ENCODE results near the gene CACNA2D1.
"Not testable (repeated sequence)": the region's sequence is repeated elsewhere in the genome, so short reads cannot be mapped to it uniquely, and the experiment has no call there.

The CACNA2D1 gene

GRCh38 chr7:82395147-82395546 lies 48.4 kb downstream of the CACNA2D1 start:
- no peaks in the 10 kb centered on the region for H3K27me3 ChIP-seq (ENCODE audit: control insufficient read depth, insufficient read depth, low read length, poor library complexity, severe bottlenecking)
- 95% methylated on average over 2 of the region's 4 CpGs; no CpG with 5 or more reads in 1 of the 2 experiments for whole genome bisulfite sequencing, 2 experiments
- no peak overlapping the region for H3K4me3 ChIP-seq (ENCODE audit: insufficient read depth, low read depth, low read length)
- H3K27ac ChIP-seq (ENCODE audit: insufficient read depth, low read depth, low read length, poor library complexity, severe bottlenecking), result no peak overlapping the region
- H3K9me3 ChIP-seq (ENCODE audit: control insufficient read depth, low read length), result no peaks in the 10 kb centered on the region
- no peaks in the 10 kb centered on the region for H3K36me3 ChIP-seq (ENCODE audit: control insufficient read depth, insufficient read depth, low read length)
- no peaks in the 10 kb centered on the region for H3K4me1 ChIP-seq (ENCODE audit: control insufficient read depth, insufficient read depth, low read length)

- Histone ChIP-seq H3K4me1 (ENCODE audit: control insufficient read depth, insufficient read depth, low read length) (no peaks in the 10 kb centered on the region), H3K27me3 (ENCODE audit: control insufficient read depth, insufficient read depth, low read length, poor library complexity, severe bottlenecking) (no peaks in the 10 kb centered on the region), H3K27ac (ENCODE audit: insufficient read depth, low read depth, low read length, poor library complexity, severe bottlenecking) (no peak overlapping the region), H3K36me3 (ENCODE audit: control insufficient read depth, insufficient read depth, low read length) (no peaks in the 10 kb centered on the region), H3K4me3 (ENCODE audit: insufficient read depth, low read depth, low read length) (no peak overlapping the region), H3K9me3 (ENCODE audit: control insufficient read depth, low read length) (no peaks in the 10 kb centered on the region)
- WGBS, 2 experiments, result 90 to 95% methylated on average over 1 of the region's 2 CpGs
Measured at GRCh38 chr7:82393840-82394220, 49.7 kb downstream of the CACNA2D1 start.

GRCh38 chr7:82393076-82393839 lies 50.3 kb downstream of the CACNA2D1 start:
- H3K27ac ChIP-seq (ENCODE audit: insufficient read depth, low read depth, low read length, poor library complexity, severe bottlenecking), result no peak overlapping the region
- no peak overlapping the region for H3K4me3 ChIP-seq (ENCODE audit: insufficient read depth, low read depth, low read length)
- WGBS, 2 experiments, result 93 to 100% methylated on average over 2 to 3 of the region's 4 CpGs
- no peaks in the 10 kb centered on the region for H3K36me3 ChIP-seq (ENCODE audit: control insufficient read depth, insufficient read depth, low read length)
- H3K27me3 ChIP-seq (ENCODE audit: control insufficient read depth, insufficient read depth, low read length, poor library complexity, severe bottlenecking), result no peaks in the 10 kb centered on the region
- H3K9me3 ChIP-seq (ENCODE audit: control insufficient read depth, low read length), result no peaks in the 10 kb centered on the region
- H3K4me1 ChIP-seq (ENCODE audit: control insufficient read depth, insufficient read depth, low read length), result no peaks in the 10 kb centered on the region

GRCh38 chr7:82390936-82391335 lies 52.6 kb downstream of the CACNA2D1 start:
- H3K9me3 ChIP-seq (ENCODE audit: control insufficient read depth, low read length), result no peaks in the 10 kb centered on the region
- no peak overlapping the region for H3K27ac ChIP-seq (ENCODE audit: insufficient read depth, low read depth, low read length, poor library complexity, severe bottlenecking)
- no peak overlapping the region for H3K4me3 ChIP-seq (ENCODE audit: insufficient read depth, low read depth, low read length)
- no peaks in the 10 kb centered on the region for H3K4me1 ChIP-seq (ENCODE audit: control insufficient read depth, insufficient read depth, low read length)
- no peaks in the 10 kb centered on the region for H3K27me3 ChIP-seq (ENCODE audit: control insufficient read depth, insufficient read depth, low read length, poor library complexity, severe bottlenecking)
- H3K36me3 ChIP-seq (ENCODE audit: control insufficient read depth, insufficient read depth, low read length), result no peaks in the 10 kb centered on the region

GRCh38 chr7:82389876-82390275 lies 53.7 kb downstream of the CACNA2D1 start:
- WGBS, 2 experiments, result 87 to 97% methylated on average over 2 to 3 of the region's 3 CpGs
- peaks cover 4% of the 10 kb centered on the region for H3K27me3 ChIP-seq (ENCODE audit: control insufficient read depth, insufficient read depth, low read length, poor library complexity, severe bottlenecking)
- H3K9me3 ChIP-seq (ENCODE audit: control insufficient read depth, low read length), result no peaks in the 10 kb centered on the region
- H3K27ac ChIP-seq (ENCODE audit: insufficient read depth, low read depth, low read length, poor library complexity, severe bottlenecking), result no peak overlapping the region
- no peaks in the 10 kb centered on the region for H3K36me3 ChIP-seq (ENCODE audit: control insufficient read depth, insufficient read depth, low read length)
- H3K4me1 ChIP-seq (ENCODE audit: control insufficient read depth, insufficient read depth, low read length), result no peaks in the 10 kb centered on the region
- H3K4me3 ChIP-seq (ENCODE audit: insufficient read depth, low read depth, low read length), result no peak overlapping the region

- Histone ChIP-seq H3K27me3 (ENCODE audit: control insufficient read depth, insufficient read depth, low read length, poor library complexity, severe bottlenecking) (peaks cover 22% of the 10 kb centered on the region), H3K27ac (ENCODE audit: insufficient read depth, low read depth, low read length, poor library complexity, severe bottlenecking) (no peak overlapping the region), H3K4me3 (ENCODE audit: insufficient read depth, low read depth, low read length) (no peak overlapping the region), H3K4me1 (ENCODE audit: control insufficient read depth, insufficient read depth, low read length) (no peaks in the 10 kb centered on the region), H3K9me3 (ENCODE audit: control insufficient read depth, low read length) (no peaks in the 10 kb centered on the region), H3K36me3 (ENCODE audit: control insufficient read depth, insufficient read depth, low read length) (no peaks in the 10 kb centered on the region)
- WGBS, 2 experiments, result 94 to 98% methylated on average over 2 of the region's 2 CpGs
Measured at GRCh38 chr7:82388138-82388537, 55.4 kb downstream of the CACNA2D1 start.

GRCh38 chr7:82386571-82386970 lies 57.0 kb downstream of the CACNA2D1 start:
- not testable (repeated sequence) for H3K4me1 ChIP-seq (ENCODE audit: control insufficient read depth, insufficient read depth, low read length); H3K4me3 ChIP-seq (ENCODE audit: insufficient read depth, low read depth, low read length); H3K36me3 ChIP-seq (ENCODE audit: control insufficient read depth, insufficient read depth, low read length); H3K27ac ChIP-seq (ENCODE audit: insufficient read depth, low read depth, low read length, poor library complexity, severe bottlenecking); H3K9me3 ChIP-seq (ENCODE audit: control insufficient read depth, low read length)
- 96 to 97% methylated on average over 5 to 6 of the region's 6 CpGs for WGBS, 2 experiments
- H3K27me3 ChIP-seq (ENCODE audit: control insufficient read depth, insufficient read depth, low read length, poor library complexity, severe bottlenecking), result peaks cover 23% of the 10 kb centered on the region

GRCh38 chr7:82384779-82385178 lies 58.8 kb downstream of the CACNA2D1 start:
- Histone ChIP-seq H3K4me1 (ENCODE audit: control insufficient read depth, insufficient read depth, low read length) (peaks cover 2% of the 10 kb centered on the region), H3K4me3 (ENCODE audit: insufficient read depth, low read depth, low read length) (no peak overlapping the region), H3K36me3 (ENCODE audit: control insufficient read depth, insufficient read depth, low read length) (no peaks in the 10 kb centered on the region), H3K27ac (ENCODE audit: insufficient read depth, low read depth, low read length, poor library complexity, severe bottlenecking) (no peak overlapping the region), H3K9me3 (ENCODE audit: control insufficient read depth, low read length) (no peaks in the 10 kb centered on the region), H3K27me3 (ENCODE audit: control insufficient read depth, insufficient read depth, low read length, poor library complexity, severe bottlenecking) (peaks cover 23% of the 10 kb centered on the region)
- WGBS, 2 experiments, result 92 to 100% methylated on average over 2 of the region's 2 CpGs

- no peak overlapping the region for H3K4me3 ChIP-seq (ENCODE audit: insufficient read depth, low read depth, low read length)
- no peak overlapping the region for H3K27ac ChIP-seq (ENCODE audit: insufficient read depth, low read depth, low read length, poor library complexity, severe bottlenecking)
- 87 to 92% methylated on average over 3 to 4 of the region's 4 CpGs for WGBS, 2 experiments
- peaks cover 23% of the 10 kb centered on the region for H3K27me3 ChIP-seq (ENCODE audit: control insufficient read depth, insufficient read depth, low read length, poor library complexity, severe bottlenecking)
- peaks cover 2% of the 10 kb centered on the region for H3K4me1 ChIP-seq (ENCODE audit: control insufficient read depth, insufficient read depth, low read length)
- H3K36me3 ChIP-seq (ENCODE audit: control insufficient read depth, insufficient read depth, low read length), result no peaks in the 10 kb centered on the region
- H3K9me3 ChIP-seq (ENCODE audit: control insufficient read depth, low read length), result no peaks in the 10 kb centered on the region
Measured at GRCh38 chr7:82384051-82384464, 59.5 kb downstream of the CACNA2D1 start.

- Histone ChIP-seq H3K4me3 (ENCODE audit: insufficient read depth, low read depth, low read length) (no peak overlapping the region), H3K27ac (ENCODE audit: insufficient read depth, low read depth, low read length, poor library complexity, severe bottlenecking) (no peak overlapping the region), H3K36me3 (ENCODE audit: control insufficient read depth, insufficient read depth, low read length) (no peaks in the 10 kb centered on the region), H3K9me3 (ENCODE audit: control insufficient read depth, low read length) (no peaks in the 10 kb centered on the region), H3K27me3 (ENCODE audit: control insufficient read depth, insufficient read depth, low read length, poor library complexity, severe bottlenecking) (peaks cover 23% of the 10 kb centered on the region), H3K4me1 (ENCODE audit: control insufficient read depth, insufficient read depth, low read length) (peaks cover 2% of the 10 kb centered on the region)
- WGBS, 2 experiments, result 7 to 11% methylated on average over 2 of the region's 2 CpGs
Measured at GRCh38 chr7:82382276-82382675, 61.3 kb downstream of the CACNA2D1 start.
